ENCODE measurements around the gene TNFAIP8. TPM values are rescaled to one million over a fixed set of nuclear protein-coding genes. Genes with fewer than 3 reads are reported as not detected.
"Not testable (repeated sequence)": the region's sequence is repeated elsewhere in the genome, so short reads cannot be mapped to it uniquely, and the experiment has no call there.

Gene TNFAIP8
- total RNA-seq, 2 experiments from 2014 or later, result 135 to 141 TPM

DNA sequence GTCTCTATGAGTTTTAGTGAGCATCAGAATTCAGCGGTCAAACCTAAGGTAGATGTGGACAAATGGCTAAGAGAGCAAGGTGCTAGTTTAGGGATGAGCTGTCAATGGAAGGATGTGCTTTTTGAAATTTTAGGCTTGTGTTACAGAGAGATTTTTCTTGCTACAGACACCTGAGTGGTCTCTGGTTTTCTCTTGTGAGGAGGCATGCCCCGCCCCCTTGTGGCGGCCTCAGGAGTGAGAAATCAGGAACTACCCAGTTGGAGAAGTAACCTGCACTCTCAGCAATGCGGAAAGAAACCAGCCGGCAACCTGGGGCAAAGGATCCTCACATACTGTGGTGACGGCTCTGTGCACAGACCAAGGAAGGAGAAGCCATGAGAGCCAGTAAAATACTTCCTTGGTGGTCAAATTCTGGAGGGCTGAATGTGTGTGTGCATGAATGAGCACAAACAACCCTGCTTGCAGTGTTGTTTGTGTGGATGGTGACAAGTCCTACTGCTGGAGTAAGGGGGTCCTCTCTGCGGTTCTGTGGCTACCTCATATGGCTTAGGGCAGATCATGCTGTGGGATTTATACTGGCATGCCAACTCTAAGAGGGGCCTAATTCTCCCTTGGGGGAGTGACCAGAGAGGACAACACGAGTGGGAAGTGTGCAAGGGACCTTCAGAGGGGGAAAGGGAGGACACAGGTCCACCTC lies 79.8 kb downstream of the TNFAIP8 start:
- Mint-ChIP-seq H3K4me1 (ENCODE audit: low read depth) (peaks cover 19% of the 10 kb centered on the region), H3K9me3 (peaks cover 6% of the 10 kb centered on the region), H3K27ac (no peak overlapping the region), H3K36me3 (ENCODE audit: low read depth) (no peaks in the 10 kb centered on the region), H3K27me3 (peaks cover 4% of the 10 kb centered on the region), H3K4me3 (no peak overlapping the region)
- ATAC-seq (peak; percentile 78), DNase-seq (peak; percentile 89)
- CTCF ChIA-PET, result interaction anchor here (0.7 to 2.7 kb wide), 37 partner anchors 9 to 455 kb away, joined by 3 to 33 read pairs (median 4); partner anchors contain the start of genes DTWD2 and HSD17B4
- intact Hi-C loops (cut with micrococcal nuclease), result loop anchor here (1.0 kb wide), 1 partner anchor 447 kb away; the partner anchor contains the start of gene DTWD2
- TF ChIP-seq, protein P1, sequence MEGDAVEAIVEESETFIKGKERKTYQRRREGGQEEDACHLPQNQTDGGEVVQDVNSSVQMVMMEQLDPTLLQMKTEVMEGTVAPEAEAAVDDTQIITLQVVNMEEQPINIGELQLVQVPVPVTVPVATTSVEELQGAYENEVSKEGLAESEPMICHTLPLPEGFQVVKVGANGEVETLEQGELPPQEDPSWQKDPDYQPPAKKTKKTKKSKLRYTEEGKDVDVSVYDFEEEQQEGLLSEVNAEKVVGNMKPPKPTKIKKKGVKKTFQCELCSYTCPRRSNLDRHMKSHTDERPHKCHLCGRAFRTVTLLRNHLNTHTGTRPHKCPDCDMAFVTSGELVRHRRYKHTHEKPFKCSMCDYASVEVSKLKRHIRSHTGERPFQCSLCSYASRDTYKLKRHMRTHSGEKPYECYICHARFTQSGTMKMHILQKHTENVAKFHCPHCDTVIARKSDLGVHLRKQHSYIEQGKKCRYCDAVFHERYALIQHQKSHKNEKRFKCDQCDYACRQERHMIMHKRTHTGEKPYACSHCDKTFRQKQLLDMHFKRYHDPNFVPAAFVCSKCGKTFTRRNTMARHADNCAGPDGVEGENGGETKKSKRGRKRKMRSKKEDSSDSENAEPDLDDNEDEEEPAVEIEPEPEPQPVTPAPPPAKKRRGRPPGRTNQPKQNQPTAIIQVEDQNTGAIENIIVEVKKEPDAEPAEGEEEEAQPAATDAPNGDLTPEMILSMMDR (IDR thresholded peaks at IDR 0.05), result peak; percentile 73
- POLR2A ChIA-PET, result interaction anchor here (0.6 kb wide), 1 partner anchor 285 kb away, joined by 3 read pairs; no protein-coding TSS in a partner anchor

DNA sequence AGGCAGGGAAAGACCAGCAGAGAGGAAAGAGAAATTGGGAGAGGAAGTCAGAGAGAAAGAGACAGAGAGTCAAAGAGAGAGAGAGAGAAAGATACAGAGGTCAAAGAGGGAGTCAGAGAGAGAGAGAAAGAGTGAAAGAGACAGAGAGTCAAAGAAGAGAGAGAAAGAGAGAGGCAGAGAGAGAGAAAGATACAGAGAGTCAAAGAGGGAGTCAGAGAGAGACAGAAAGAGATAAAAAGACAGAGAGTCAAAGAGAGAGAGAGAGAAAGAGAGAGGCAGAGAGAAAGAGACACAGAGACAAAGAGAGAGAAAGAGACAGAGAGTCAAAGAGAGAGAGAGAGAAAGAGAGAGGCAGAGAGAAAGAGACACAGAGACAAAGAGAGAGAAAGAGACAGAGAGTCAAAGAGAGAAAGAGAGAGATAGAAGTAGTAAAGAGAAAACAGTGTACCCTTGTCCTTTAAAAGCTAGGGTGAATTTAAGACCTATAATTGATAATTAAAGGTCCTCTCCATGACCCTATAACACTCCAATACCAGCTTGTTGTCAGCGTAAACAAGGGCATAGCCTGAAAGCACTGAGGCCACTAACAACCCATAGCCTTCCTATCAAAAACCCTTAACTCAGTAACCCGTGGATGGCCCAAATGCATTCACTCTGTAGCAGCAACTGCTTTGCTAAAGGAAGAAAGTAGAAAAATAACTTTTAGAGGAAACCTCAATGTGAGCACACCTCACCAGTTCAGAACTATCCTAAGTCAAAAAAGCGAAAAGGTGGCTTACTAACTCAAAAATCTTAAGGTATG lies 82.2 kb downstream of the TNFAIP8 start:
- H3K27me3 Mint-ChIP-seq; ATAC-seq; H3K27ac Mint-ChIP-seq; intact Hi-C loops (cut with micrococcal nuclease); H3K36me3 Mint-ChIP-seq (ENCODE audit: low read depth); DNase-seq; H3K9me3 Mint-ChIP-seq; H3K4me3 Mint-ChIP-seq: not testable (repeated sequence)
- ChIA-PET POLR2A (interaction anchor here (0.7 kb wide), 1 partner anchor 373 kb away, joined by 3 read pairs; no protein-coding TSS in a partner anchor), CTCF (interaction anchor here (0.7 to 1.6 kb wide), 4 partner anchors 12 to 454 kb away, joined by 3 to 4 read pairs (median 3); partner anchors contain the start of gene HSD17B4)
- H3K4me1 Mint-ChIP-seq (ENCODE audit: low read depth), result peaks cover 19% of the 10 kb centered on the region

DNA sequence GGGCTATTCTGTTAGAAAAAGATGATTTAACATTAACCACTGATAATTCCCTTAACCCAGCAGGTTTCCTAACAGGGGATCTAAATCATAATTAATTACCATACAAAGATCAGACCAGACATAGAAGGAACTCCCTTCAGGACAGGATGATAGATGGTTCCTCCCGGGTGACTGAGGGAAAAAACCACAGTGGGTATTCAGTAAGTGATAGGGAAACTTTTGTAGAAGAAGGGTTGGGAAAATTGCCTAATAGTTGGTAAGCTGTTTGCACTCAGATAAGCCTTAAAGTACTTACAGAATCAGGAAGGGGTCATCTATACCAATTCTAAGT lies 82.7 kb downstream of the TNFAIP8 start:
- DNase-seq; H3K36me3 Mint-ChIP-seq (ENCODE audit: low read depth); H3K27me3 Mint-ChIP-seq; intact Hi-C loops (cut with micrococcal nuclease); POLR2A ChIA-PET; H3K27ac Mint-ChIP-seq; H3K9me3 Mint-ChIP-seq; ATAC-seq: not testable (repeated sequence)
- Mint-ChIP-seq H3K4me1 (ENCODE audit: low read depth) (peaks cover 19% of the 10 kb centered on the region), H3K4me3 (peak overlapping the region; percentile 64)
- CTCF ChIA-PET, result interaction anchor here (1.6 kb wide), 3 partner anchors 14 to 454 kb away, joined by 3 to 10 read pairs (median 4); partner anchors contain the start of genes DTWD2 and HSD17B4

DNA sequence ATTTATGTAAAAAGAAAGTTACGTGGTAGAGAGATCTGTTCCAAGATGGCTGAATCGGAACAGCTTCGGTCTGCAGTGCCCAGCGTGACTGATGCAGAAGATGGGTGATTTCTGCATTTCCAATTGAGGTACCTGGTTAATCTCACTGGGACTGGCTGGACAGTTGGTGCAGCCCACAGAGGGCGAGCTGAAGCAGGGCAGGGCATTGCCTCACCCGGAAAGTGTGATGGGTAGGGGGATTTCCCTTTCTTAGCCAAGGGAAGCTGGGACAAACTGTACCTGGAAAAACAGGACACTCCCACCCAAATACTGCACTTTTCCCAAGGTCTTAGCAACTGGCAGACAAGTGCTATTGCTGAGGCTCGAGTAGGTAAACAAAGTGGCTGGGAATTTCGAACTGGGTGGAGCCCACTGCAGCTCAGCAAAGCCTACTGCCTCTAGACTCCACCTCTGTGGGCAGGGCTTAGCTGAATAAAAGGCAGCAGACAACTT lies 83.4 kb downstream of the TNFAIP8 start:
- POLR2A ChIA-PET, result interaction anchor here (1.1 kb wide), 1 partner anchor 99 kb away, joined by 5 read pairs; no protein-coding TSS in a partner anchor

DNA sequence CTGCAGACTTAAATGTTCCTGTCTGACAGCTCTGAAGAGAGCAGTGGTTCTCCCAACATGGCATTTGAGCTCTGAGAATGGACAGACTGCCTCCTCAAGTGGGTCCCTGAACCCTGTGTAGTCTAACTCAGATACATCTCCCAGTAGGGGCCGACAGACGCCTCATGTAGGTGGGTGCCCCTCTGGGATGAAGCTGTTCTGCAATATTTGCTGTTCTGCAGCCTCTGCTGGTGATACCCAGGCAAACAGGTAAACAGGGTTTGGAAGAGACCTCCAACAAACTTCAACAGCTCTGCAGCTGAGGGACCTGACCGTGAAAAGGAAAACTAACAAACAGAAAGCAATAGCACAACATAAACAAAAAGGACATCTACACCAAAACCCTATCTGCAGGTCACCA lies 83.8 kb downstream of the TNFAIP8 start:
- H3K27me3 Mint-ChIP-seq; intact Hi-C loops (cut with micrococcal nuclease); DNase-seq; H3K9me3 Mint-ChIP-seq; H3K36me3 Mint-ChIP-seq (ENCODE audit: low read depth); ATAC-seq; H3K27ac Mint-ChIP-seq: not testable (repeated sequence)
- H3K4me3 Mint-ChIP-seq, result peak overlapping the region; percentile 64
- ChIA-PET CTCF (interaction anchor here (1.5 to 1.8 kb wide), 4 partner anchors 13 to 455 kb away, joined by 4 to 10 read pairs (median 6); partner anchors contain the start of genes DTWD2 and HSD17B4), POLR2A (interaction anchor here (1.1 kb wide), 1 partner anchor 99 kb away, joined by 5 read pairs; no protein-coding TSS in a partner anchor)
- H3K4me1 Mint-ChIP-seq (ENCODE audit: low read depth), result peaks cover 13% of the 10 kb centered on the region

More for the DNA sequence above, 83.4 kb downstream of the TNFAIP8 start:
- TF ChIP-seq, protein P1 (IDR thresholded peaks at IDR 0.05), result no peak
- H3K4me1 Mint-ChIP-seq (ENCODE audit: low read depth), result peaks cover 17% of the 10 kb centered on the region
- H3K27ac Mint-ChIP-seq, result peak overlapping the region; percentile 76
- DNase-seq, result peak; percentile 16
- ATAC-seq, result peak; percentile 58
- intact Hi-C loops (cut with micrococcal nuclease), result no loop called here
- H3K4me3 Mint-ChIP-seq, result peak overlapping the region; percentile 64
- H3K27me3 Mint-ChIP-seq, result peaks cover 4% of the 10 kb centered on the region
- peaks cover 6% of the 10 kb centered on the region for H3K9me3 Mint-ChIP-seq
- no peaks in the 10 kb centered on the region for H3K36me3 Mint-ChIP-seq (ENCODE audit: low read depth)
- CTCF ChIA-PET, result interaction anchor here (1.5 to 1.8 kb wide), 4 partner anchors 14 to 455 kb away, joined by 4 to 10 read pairs (median 6); partner anchors contain the start of genes DTWD2 and HSD17B4

DNA sequence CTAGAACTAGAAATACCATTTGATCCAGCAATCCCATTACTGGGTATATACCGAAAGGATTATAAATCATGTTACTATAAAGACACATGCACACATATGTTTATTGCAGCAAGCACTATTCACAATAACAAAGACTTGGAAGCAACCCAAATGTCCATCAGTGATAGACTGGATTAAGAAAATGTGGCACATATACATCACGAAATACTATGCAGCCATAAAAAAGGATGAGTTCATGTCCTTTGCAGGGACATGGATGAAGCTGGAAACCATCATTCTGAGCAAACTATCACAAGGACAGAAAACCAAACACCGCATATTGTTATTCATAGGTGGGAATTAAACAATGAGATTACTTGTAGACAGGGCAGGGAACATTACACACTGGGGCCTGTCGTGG lies 88.8 kb downstream of the TNFAIP8 start:
- H3K27me3 Mint-ChIP-seq; intact Hi-C loops (cut with micrococcal nuclease); H3K9me3 Mint-ChIP-seq; POLR2A ChIA-PET; H3K4me1 Mint-ChIP-seq (ENCODE audit: low read depth); DNase-seq; CTCF ChIA-PET; H3K4me3 Mint-ChIP-seq; ATAC-seq; H3K36me3 Mint-ChIP-seq (ENCODE audit: low read depth); H3K27ac Mint-ChIP-seq: not testable (repeated sequence)

All from activated CD8-positive, alpha-beta T cell treated with anti-CD3 and anti-CD28 coated beads for 36 hours (primary cell).